ENCODE results near the gene LPAR5. TPM values are rescaled to one million over a fixed set of nuclear protein-coding genes. Genes with fewer than 3 reads are reported as not detected.

LPAR5 gene
- total RNA-seq, 3 donors from 2014 or later: 12.0 to 30.5 (median 22.7) TPM

DNA sequence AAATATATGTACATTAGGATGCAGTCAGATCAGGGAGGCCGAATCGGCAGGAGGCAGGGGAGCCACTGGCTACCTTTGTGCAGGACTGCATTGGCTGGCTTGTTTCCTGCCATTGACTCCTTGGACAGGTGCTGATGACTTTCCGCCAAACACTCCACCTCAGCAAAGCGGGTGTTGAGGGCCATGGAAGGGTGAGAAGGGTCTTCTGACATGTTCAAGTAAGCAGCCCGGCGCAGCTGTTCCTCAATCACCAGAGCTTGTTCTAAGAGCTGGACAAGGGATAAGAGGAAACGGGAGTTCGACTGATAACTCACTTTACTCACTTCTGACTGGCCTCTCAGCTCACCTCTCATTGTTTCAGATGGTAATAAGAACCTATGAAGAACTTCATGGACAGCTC, 62.8 kb downstream of the LPAR5 start:
- Histone ChIP-seq H3K9me3 (no peaks in the 10 kb centered on the region), H3K36me3 (ENCODE audit: low read depth) (peaks cover 14% of the 10 kb centered on the region), H3K4me3 (no peak overlapping the region), H3K4me1 (ENCODE audit: low read depth) (peaks cover 11% of the 10 kb centered on the region)
- ATAC-seq: no peak
- TF ChIP-seq, protein P1, sequence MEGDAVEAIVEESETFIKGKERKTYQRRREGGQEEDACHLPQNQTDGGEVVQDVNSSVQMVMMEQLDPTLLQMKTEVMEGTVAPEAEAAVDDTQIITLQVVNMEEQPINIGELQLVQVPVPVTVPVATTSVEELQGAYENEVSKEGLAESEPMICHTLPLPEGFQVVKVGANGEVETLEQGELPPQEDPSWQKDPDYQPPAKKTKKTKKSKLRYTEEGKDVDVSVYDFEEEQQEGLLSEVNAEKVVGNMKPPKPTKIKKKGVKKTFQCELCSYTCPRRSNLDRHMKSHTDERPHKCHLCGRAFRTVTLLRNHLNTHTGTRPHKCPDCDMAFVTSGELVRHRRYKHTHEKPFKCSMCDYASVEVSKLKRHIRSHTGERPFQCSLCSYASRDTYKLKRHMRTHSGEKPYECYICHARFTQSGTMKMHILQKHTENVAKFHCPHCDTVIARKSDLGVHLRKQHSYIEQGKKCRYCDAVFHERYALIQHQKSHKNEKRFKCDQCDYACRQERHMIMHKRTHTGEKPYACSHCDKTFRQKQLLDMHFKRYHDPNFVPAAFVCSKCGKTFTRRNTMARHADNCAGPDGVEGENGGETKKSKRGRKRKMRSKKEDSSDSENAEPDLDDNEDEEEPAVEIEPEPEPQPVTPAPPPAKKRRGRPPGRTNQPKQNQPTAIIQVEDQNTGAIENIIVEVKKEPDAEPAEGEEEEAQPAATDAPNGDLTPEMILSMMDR (IDR thresholded peaks at IDR 0.05): no peak
- intact Hi-C loops (cut with DNase I, micrococcal nuclease): no loop called here
- DNase-seq: no peak

DNA sequence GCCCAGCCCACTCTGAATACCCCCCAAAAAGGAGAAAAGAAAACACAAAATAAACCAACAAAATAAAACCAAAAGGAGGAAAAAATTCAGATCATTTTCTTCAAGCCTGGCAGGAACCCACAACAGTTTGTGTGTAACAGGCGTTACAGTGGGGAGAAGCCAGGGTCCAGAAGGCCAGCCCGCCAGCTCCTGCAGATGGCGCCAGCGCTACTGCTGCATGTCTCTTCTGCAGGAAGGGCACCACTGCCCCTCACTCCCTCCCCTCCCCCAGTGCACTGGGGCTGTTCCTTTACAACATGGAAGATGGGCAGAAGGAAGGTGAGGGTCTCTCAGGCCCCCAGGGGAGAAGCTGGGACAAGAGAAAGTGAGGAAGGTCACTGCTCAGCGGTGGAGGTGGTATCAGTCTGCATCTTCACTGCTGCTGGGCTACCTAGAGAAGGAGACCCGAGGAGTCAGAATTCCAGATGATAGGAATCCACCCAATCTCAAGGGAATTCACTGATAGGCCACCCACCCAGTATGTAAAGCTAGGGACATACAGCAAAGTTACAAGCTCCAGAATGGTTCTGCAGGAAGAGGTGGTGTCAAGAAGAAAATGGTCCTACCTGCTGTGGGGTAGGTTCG, 65.4 kb downstream of the LPAR5 start:
- Histone ChIP-seq H3K9me3 (no peaks in the 10 kb centered on the region), H3K4me3 (no peak overlapping the region), H3K4me1 (ENCODE audit: low read depth) (peaks cover 17% of the 10 kb centered on the region), H3K36me3 (ENCODE audit: low read depth) (peaks cover 5% of the 10 kb centered on the region)
- intact Hi-C loops (cut with DNase I, micrococcal nuclease): no loop called here
- ATAC-seq (peak; percentile 34), DNase-seq (peak in 2 of 3 donors; percentile 72 to 75)
- TF ChIP-seq, protein P1 (IDR thresholded peaks at IDR 0.05): peak; percentile 20

DNA sequence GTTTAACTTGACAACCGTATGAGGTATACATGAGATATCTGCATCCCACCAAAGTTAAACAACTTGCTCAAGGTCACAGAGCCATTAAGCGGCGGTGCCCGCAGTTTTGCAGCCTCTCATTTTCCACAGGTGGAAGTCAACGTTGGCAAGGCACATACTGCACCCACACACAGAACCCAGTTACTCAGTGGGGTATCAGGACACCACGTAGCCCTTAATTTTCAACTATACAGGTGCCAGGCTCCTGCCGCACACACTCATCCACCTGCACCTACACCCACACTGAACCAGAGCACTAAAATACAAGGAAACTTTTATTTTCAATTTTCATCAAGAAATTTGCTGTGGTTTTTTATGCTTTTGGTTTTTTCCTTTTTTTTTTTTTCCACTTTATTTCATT, 66.0 kb downstream of the LPAR5 start:
- Histone ChIP-seq H3K4me3 (no peak overlapping the region), H3K36me3 (ENCODE audit: low read depth) (peaks cover 5% of the 10 kb centered on the region), H3K9me3 (no peaks in the 10 kb centered on the region), H3K4me1 (ENCODE audit: low read depth) (peaks cover 17% of the 10 kb centered on the region)
- TF ChIP-seq, protein P1 (IDR thresholded peaks at IDR 0.05): no peak
- intact Hi-C loops (cut with DNase I, micrococcal nuclease): no loop called here
- ATAC-seq (no peak), DNase-seq (no peak)

DNA sequence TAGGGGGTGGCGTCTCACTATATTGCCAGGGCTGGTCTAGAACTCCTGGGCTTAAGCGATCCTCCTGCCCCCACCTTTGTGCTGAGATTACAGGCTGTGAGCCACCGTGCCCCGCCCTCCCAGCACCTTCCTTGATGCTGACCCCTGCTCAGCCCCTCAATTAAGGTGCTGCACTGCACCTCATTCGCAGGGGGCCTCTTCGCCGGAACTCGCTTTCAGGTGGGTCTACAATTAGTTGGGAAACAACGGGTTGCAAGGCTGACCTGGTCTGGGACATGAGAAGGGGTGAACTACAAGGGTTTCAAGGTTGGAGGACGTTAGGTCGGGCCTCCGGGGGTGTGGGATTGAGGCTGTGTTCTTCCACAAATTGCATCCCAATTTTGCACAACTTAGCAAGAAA, 66.4 kb downstream of the LPAR5 start:
- intact Hi-C loops (cut with DNase I, micrococcal nuclease): no loop called here
- H3K4me3 ChIP-seq: no peak overlapping the region
- peaks cover 17% of the 10 kb centered on the region for H3K4me1 ChIP-seq (ENCODE audit: low read depth)
- H3K9me3 ChIP-seq: no peaks in the 10 kb centered on the region
- ATAC-seq (no peak), DNase-seq (no peak)
- peaks cover 5% of the 10 kb centered on the region for H3K36me3 ChIP-seq (ENCODE audit: low read depth)
- TF ChIP-seq, protein P1 (IDR thresholded peaks at IDR 0.05): no peak

Other genes starting within 250 kb of the LPAR5 start
- gene CD27, start 191.0 kb downstream of the LPAR5 start, total RNA-seq: 1 to 10 TPM; 1.8 to 5.3 (median 3.9) TPM
- 100 to 1,000 TPM in 1 of 3 donors, 10 to 100 TPM in 2; 40.9 to 107 (median 72.0) TPM for gene TAPBPL, start 183.9 kb downstream of the LPAR5 start, total RNA-seq
- gene VAMP1, start 165.3 kb downstream of the LPAR5 start, total RNA-seq: 10 to 100 TPM in 1 of 3 donors, 1 to 10 TPM in 2; 3.8 to 18.7 (median 8.6) TPM
- 100 to 1,000 TPM; 119 to 143 (median 136) TPM for gene MRPL51, start 142.7 kb downstream of the LPAR5 start, total RNA-seq
- 10 to 100 TPM; 25.5 to 47.0 (median 26.0) TPM for gene NCAPD2, start 141.9 kb downstream of the LPAR5 start, total RNA-seq
- gene GAPDH, start 101.4 kb downstream of the LPAR5 start, total RNA-seq: 1,000 to 10,000 TPM; 1,543 to 3,034 (median 2,070) TPM
- gene IFFO1, start 79.9 kb downstream of the LPAR5 start, total RNA-seq: 10 to 100 TPM in 1 of 3 donors, 1 to 10 TPM in 2; 3.6 to 22.4 (median 8.2) TPM
- gene NOP2, start 67.7 kb downstream of the LPAR5 start, total RNA-seq: 10 to 100 TPM; 26.1 to 32.4 (median 26.6) TPM
- 100 to 1,000 TPM; 127 to 243 (median 149) TPM for gene CHD4, start 28.6 kb downstream of the LPAR5 start, total RNA-seq
- 1 to 10 TPM; 1.4 to 3.0 (median 2.2) TPM for gene ACRBP, start 11.5 kb upstream of the LPAR5 start, total RNA-seq
- 10 to 100 TPM; 28.9 to 46.9 (median 45.9) TPM for gene ING4, start 27.2 kb upstream of the LPAR5 start, total RNA-seq
- 10 to 100 TPM; 54.5 to 67.8 (median 64.3) TPM for gene ZNF384, start 53.4 kb upstream of the LPAR5 start, total RNA-seq
- gene PIANP, start 64.9 kb upstream of the LPAR5 start, total RNA-seq: 1 to 10 TPM in 1 of 3 donors, under 1 TPM in 1, not detected in 1; 0.53 to 2.9 TPM
- 10 to 100 TPM; 32.8 to 47.2 (median 39.2) TPM for gene COPS7A, start 88.1 kb upstream of the LPAR5 start, total RNA-seq
- gene MLF2, start 117.2 kb upstream of the LPAR5 start, total RNA-seq: 100 to 1,000 TPM; 136 to 177 (median 149) TPM
- gene PTMS, start 130.4 kb upstream of the LPAR5 start, total RNA-seq: 100 to 1,000 TPM; 116 to 549 (median 122) TPM
- 1 to 10 TPM; 1.8 to 4.7 (median 2.1) TPM for gene LAG3, start 136.6 kb upstream of the LPAR5 start, total RNA-seq
- 10 to 100 TPM in 2 of 3 donors, 1 to 10 TPM in 1; 8.9 to 16.5 (median 14.8) TPM for gene CD4, start 153.6 kb upstream of the LPAR5 start, total RNA-seq
- gene GPR162, start 185.9 kb upstream of the LPAR5 start, total RNA-seq: 10 to 100 TPM in 1 of 3 donors, 1 to 10 TPM in 2; 1.7 to 18.6 (median 3.1) TPM
- gene P3H3, start 192.4 kb upstream of the LPAR5 start, total RNA-seq: 10 to 100 TPM in 1 of 3 donors, 1 to 10 TPM in 2; 1.6 to 24.2 (median 5.2) TPM
- gene GNB3, start 205.0 kb upstream of the LPAR5 start, total RNA-seq: 1 to 10 TPM in 1 of 3 donors, under 1 TPM in 2; 0.38 to 5.3 (median 0.96) TPM
- gene CDCA3, start 215.3 kb upstream of the LPAR5 start, total RNA-seq: 10 to 100 TPM in 1 of 3 donors, 1 to 10 TPM in 2; 2.8 to 15.3 (median 5.2) TPM
- 10 to 100 TPM; 65.9 to 80.7 (median 79.7) TPM for gene USP5, start 216.2 kb upstream of the LPAR5 start, total RNA-seq
- gene TPI1, start 231.6 kb upstream of the LPAR5 start, total RNA-seq: 100 to 1,000 TPM; 408 to 766 (median 700) TPM
- gene SPSB2, start 237.3 kb upstream of the LPAR5 start, total RNA-seq: 10 to 100 TPM in 2 of 3 donors, 1 to 10 TPM in 1; 9.7 to 11.7 (median 10.6) TPM

All from mucosa of descending colon (tissue), 3 donors.